ENCODE measurements around the gene MGAM2.

The MGAM2 gene

GRCh38 chr7:142185069-142185468 lies 73.6 kb downstream of the MGAM2 start:
- TF ChIP-seq, protein P1, sequence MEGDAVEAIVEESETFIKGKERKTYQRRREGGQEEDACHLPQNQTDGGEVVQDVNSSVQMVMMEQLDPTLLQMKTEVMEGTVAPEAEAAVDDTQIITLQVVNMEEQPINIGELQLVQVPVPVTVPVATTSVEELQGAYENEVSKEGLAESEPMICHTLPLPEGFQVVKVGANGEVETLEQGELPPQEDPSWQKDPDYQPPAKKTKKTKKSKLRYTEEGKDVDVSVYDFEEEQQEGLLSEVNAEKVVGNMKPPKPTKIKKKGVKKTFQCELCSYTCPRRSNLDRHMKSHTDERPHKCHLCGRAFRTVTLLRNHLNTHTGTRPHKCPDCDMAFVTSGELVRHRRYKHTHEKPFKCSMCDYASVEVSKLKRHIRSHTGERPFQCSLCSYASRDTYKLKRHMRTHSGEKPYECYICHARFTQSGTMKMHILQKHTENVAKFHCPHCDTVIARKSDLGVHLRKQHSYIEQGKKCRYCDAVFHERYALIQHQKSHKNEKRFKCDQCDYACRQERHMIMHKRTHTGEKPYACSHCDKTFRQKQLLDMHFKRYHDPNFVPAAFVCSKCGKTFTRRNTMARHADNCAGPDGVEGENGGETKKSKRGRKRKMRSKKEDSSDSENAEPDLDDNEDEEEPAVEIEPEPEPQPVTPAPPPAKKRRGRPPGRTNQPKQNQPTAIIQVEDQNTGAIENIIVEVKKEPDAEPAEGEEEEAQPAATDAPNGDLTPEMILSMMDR (conservative IDR thresholded peaks at IDR 0.05; ENCODE audit: low read depth, low read length), result no peak
- H3K4me3 ChIP-seq (ENCODE audit: low read length), result no peak overlapping the region
- DNase-seq (ENCODE audit: low read depth), result no peak

DNA sequence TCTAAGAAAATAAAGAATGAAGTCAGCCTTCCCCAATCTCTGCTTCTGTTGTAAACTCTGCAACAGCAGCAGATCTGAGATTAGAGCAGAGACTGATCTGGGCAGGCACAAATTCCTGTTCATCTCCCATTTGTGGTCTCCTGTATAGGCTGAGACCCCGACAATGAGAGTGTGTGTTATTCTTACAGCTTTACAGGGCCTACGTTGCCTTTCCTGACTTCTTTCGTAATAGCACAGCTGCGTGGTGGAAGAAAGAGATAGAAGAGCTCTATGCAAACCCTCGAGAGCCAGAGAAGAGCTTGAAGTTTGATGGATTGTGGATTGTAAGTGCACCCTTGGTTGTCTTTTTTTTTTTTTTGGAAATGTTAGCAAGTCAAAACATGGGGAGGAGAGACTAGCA lies 74.3 kb downstream of the MGAM2 start:
- DNase-seq (ENCODE audit: low read depth), result no peak
- TF ChIP-seq, protein P1 (conservative IDR thresholded peaks at IDR 0.05; ENCODE audit: low read depth, low read length), result no peak

DNA sequence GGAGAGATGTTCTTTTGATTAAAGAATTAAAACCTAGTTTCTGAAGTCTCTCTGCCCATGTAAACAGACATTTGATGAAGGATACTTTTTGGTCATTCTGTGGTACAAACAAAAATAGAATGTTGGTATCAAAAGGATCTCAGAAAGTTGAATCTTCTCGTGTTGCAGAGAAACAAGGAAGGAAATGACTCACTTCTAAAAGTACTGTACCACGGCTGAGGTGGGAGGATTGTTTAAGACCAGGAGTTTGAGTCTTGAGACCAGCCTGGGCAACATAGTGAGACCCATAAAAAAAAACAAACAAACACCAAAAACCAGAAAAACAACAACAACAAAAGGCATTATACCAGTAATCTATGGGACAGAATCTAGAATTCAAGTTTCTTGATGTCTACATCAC lies 76.6 kb downstream of the MGAM2 start:
- no peak for DNase-seq (ENCODE audit: low read depth)
- no peak overlapping the region for H3K4me3 ChIP-seq (ENCODE audit: low read length)
- TF ChIP-seq, protein P1 (conservative IDR thresholded peaks at IDR 0.05; ENCODE audit: low read depth, low read length), result no peak

More for the DNA sequence above, 74.3 kb downstream of the MGAM2 start:
- H3K4me3 ChIP-seq (ENCODE audit: low read length), result no peak overlapping the region

DNA sequence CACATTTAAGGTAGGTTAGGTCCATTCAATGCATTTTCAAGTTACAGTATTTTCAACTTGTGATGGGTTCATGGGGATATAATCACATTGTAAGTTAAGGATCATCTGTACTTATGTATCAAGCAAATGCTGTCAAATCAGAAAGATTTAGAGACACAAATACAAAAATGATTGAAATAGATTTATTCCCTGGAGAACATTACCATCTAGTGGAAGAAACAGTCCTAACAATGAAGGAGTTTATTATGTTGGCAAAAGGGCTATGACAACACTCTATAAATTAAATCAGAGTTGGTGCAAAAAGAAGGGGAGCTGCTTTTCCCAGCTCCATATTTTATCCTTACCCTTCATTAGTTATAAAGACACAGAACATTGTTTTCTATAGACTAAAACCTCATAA lies 77.3 kb downstream of the MGAM2 start:
- TF ChIP-seq, protein P1 (conservative IDR thresholded peaks at IDR 0.05; ENCODE audit: low read depth, low read length), result peak; percentile 35
- H3K4me3 ChIP-seq (ENCODE audit: low read length), result no peak overlapping the region
- DNase-seq (ENCODE audit: low read depth), result no peak

- DNase-seq (ENCODE audit: low read depth), result no peak
Measured at GRCh38 chr7:142194201-142194600, 82.7 kb downstream of the MGAM2 start.

DNA sequence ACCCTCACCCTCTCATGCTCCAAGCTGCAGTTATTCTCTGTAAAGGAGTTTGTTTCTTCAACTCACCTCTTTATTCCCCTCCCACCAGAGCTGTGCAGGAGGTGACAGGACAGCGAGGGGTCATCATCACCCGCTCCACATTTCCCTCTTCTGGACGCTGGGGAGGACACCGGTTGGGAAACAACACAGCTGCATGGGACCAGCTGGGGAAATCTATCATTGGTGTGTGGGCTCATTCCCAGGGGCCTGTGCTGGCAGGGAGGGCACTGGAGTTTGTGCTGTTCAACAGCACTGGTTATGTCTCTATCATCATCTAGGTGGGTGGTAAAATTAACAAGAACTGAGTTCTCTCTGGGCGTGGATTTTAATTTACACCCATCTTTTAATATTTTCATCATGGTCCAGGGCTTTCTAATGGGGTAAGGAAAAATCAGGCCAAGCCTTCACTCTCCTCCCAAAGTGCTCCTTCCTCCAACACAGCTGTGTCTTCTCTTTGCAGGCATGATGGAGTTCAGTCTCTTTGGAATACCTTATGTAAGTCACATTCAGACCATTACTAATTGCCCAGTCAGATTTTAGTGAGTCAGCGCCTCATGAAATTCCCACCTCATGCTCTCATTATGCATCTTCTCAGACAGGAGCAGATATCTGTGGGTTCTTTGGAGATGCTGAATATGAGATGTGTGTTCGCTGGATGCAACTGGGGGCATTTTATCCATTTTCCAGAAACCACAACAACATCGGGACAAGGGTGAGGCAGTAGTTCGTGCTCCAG lies 84.7 kb downstream of the MGAM2 start:
- DNase-seq (ENCODE audit: low read depth), result no peak
- H3K4me3 ChIP-seq (ENCODE audit: low read length), result no peak overlapping the region
- TF ChIP-seq, protein P1 (conservative IDR thresholded peaks at IDR 0.05; ENCODE audit: low read depth, low read length), result no peak

More at GRCh38 chr7:142194201-142194600, 82.7 kb downstream of the MGAM2 start:
- TF ChIP-seq, protein P1 (conservative IDR thresholded peaks at IDR 0.05; ENCODE audit: low read depth, low read length), result no peak
- no peak overlapping the region for H3K4me3 ChIP-seq (ENCODE audit: low read length)

- TF ChIP-seq, protein P1 (conservative IDR thresholded peaks at IDR 0.05; ENCODE audit: low read depth, low read length), result no peak
- no peak overlapping the region for H3K4me3 ChIP-seq (ENCODE audit: low read length)
- no peak for DNase-seq (ENCODE audit: low read depth)
Measured at GRCh38 chr7:142200206-142200605, 88.7 kb downstream of the MGAM2 start.

Measured in retinal pigment epithelial cell (primary cell).